ENCODE measurements around the gene LANCL2. TPM values are rescaled to one million over a fixed set of nuclear protein-coding genes. Genes with fewer than 3 reads are reported as not detected.

Gene LANCL2
- total and polyA plus RNA-seq, 9 of the 15 experiments (the other 6 are each of a cell fraction or from before 2014, with no cell fraction given): 5.3 to 18.5 (median 13.5) TPM

DNA sequence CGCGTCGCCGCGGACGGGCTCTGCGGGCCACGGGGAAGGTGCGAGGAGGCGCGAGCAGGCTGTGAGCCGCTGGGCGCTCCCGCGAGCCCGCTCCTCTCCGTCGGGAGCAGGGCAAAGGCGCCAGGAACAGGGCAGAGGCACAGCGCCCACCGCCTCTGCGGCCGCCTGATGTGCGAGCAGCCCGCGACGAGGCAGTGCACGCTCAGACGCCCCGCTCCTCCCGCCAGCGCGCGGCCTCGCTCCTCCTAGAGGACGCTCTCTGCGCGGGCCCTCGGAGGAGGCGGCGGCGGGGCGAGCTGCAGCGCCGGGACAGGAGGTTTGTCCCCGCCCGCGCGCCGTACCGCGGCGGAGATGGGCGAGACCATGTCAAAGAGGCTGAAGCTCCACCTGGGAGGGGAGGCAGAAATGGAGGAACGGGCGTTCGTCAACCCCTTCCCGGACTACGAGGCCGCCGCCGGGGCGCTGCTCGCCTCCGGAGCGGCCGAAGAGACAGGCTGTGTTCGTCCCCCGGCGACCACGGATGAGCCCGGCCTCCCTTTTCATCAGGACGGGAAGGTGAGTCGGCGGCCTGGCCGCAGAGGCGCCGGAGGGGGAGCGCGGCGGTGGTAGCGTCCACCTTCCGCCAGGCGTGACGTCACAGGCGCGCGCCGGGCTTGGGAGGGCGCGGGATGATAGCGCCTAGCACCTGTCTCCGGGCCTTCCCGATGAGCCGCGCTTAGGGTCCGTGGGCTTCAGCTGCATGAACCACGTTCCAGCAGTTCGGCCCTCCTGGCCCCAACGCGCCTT lies 731 bp downstream of the LANCL2 start (continued):
- no peak for TF ChIP-seq HDGF (IDR thresholded peaks at IDR 0.05)
- TF ChIP-seq KAT2B (IDR thresholded peaks at IDR 0.05; ENCODE audit: low read depth, low read length): no peak
- TF ChIP-seq FOSL1 (tag; conservative IDR thresholded peaks at IDR 0.05): peak; percentile 62
- peak; percentile 71 for TF ChIP-seq ZNF24 (IDR thresholded peaks at IDR 0.05)
- TF ChIP-seq, protein P1, sequence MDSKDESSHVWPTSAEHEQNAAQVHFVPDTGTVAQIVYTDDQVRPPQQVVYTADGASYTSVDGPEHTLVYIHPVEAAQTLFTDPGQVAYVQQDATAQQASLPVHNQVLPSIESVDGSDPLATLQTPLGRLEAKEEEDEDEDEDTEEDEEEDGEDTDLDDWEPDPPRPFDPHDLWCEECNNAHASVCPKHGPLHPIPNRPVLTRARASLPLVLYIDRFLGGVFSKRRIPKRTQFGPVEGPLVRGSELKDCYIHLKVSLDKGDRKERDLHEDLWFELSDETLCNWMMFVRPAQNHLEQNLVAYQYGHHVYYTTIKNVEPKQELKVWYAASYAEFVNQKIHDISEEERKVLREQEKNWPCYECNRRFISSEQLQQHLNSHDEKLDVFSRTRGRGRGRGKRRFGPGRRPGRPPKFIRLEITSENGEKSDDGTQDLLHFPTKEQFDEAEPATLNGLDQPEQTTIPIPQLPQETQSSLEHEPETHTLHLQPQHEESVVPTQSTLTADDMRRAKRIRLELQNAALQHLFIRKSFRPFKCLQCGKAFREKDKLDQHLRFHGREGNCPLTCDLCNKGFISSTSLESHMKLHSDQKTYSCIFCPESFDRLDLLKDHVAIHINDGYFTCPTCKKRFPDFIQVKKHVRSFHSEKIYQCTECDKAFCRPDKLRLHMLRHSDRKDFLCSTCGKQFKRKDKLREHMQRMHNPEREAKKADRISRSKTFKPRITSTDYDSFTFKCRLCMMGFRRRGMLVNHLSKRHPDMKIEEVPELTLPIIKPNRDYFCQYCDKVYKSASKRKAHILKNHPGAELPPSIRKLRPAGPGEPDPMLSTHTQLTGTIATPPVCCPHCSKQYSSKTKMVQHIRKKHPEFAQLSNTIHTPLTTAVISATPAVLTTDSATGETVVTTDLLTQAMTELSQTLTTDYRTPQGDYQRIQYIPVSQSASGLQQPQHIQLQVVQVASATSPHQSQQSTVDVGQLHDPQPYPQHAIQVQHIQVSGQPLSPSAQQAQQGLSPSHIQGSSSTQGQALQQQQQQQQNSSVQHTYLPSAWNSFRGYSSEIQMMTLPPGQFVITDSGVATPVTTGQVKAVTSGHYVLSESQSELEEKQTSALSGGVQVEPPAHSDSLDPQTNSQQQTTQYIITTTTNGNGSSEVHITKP (IDR thresholded peaks at IDR 0.05; ENCODE audit: partially characterized antibody): peak; percentile 99
- no peak for TF ChIP-seq RCOR1 (IDR thresholded peaks at IDR 0.05; ENCODE audit: borderline replicate concordance in 1 of 2, low read depth in 2 of 2, low read length in 2 of 2)
- no peak for TF ChIP-seq CC2D1A (IDR thresholded peaks at IDR 0.05)
- no peak for TF ChIP-seq RAD51 (IDR thresholded peaks at IDR 0.05; ENCODE audit: borderline replicate concordance, low read depth)
- no peak for TF ChIP-seq PPARD (CRISPR knock-in tag; IDR thresholded peaks at IDR 0.05)
- 0 out of 2 replicates have a peak, but pooled peaks have one; percentile 19 for TF ChIP-seq ZNF830 (CRISPR knock-in tag; IDR thresholded peaks at IDR 0.05)
- no peak for TF ChIP-seq SMARCB1 (IDR thresholded peaks at IDR 0.05; ENCODE audit: insufficient read length, low read depth)
- TF ChIP-seq, protein P2, sequence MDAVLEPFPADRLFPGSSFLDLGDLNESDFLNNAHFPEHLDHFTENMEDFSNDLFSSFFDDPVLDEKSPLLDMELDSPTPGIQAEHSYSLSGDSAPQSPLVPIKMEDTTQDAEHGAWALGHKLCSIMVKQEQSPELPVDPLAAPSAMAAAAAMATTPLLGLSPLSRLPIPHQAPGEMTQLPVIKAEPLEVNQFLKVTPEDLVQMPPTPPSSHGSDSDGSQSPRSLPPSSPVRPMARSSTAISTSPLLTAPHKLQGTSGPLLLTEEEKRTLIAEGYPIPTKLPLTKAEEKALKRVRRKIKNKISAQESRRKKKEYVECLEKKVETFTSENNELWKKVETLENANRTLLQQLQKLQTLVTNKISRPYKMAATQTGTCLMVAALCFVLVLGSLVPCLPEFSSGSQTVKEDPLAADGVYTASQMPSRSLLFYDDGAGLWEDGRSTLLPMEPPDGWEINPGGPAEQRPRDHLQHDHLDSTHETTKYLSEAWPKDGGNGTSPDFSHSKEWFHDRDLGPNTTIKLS (IDR thresholded peaks at IDR 0.05; ENCODE audit: borderline replicate concordance, low read depth): peak; percentile 72; the same call in 1 of the 2 replicates
- no peak; the same call in 1 of the 2 replicates for TF ChIP-seq ZNF175 (CRISPR knock-in tag; IDR thresholded peaks at IDR 0.05; ENCODE audit: low read depth)
- TF ChIP-seq HMG20B (CRISPR knock-in tag; IDR thresholded peaks at IDR 0.05): no peak
- no peak; the same call in 1 of the 2 replicates for TF ChIP-seq ELF1 (tag; IDR thresholded peaks at IDR 0.05)
- no peak for TF ChIP-seq THRAP3 (IDR thresholded peaks at IDR 0.05; ENCODE audit: borderline replicate concordance)
- TF ChIP-seq, protein P3, sequence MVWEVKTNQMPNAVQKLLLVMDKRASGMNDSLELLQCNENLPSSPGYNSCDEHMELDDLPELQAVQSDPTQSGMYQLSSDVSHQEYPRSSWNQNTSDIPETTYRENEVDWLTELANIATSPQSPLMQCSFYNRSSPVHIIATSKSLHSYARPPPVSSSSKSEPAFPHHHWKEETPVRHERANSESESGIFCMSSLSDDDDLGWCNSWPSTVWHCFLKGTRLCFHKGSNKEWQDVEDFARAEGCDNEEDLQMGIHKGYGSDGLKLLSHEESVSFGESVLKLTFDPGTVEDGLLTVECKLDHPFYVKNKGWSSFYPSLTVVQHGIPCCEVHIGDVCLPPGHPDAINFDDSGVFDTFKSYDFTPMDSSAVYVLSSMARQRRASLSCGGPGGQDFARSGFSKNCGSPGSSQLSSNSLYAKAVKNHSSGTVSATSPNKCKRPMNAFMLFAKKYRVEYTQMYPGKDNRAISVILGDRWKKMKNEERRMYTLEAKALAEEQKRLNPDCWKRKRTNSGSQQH (CRISPR knock-in tag; IDR thresholded peaks at IDR 0.05): no peak
- TF ChIP-seq, protein P4, sequence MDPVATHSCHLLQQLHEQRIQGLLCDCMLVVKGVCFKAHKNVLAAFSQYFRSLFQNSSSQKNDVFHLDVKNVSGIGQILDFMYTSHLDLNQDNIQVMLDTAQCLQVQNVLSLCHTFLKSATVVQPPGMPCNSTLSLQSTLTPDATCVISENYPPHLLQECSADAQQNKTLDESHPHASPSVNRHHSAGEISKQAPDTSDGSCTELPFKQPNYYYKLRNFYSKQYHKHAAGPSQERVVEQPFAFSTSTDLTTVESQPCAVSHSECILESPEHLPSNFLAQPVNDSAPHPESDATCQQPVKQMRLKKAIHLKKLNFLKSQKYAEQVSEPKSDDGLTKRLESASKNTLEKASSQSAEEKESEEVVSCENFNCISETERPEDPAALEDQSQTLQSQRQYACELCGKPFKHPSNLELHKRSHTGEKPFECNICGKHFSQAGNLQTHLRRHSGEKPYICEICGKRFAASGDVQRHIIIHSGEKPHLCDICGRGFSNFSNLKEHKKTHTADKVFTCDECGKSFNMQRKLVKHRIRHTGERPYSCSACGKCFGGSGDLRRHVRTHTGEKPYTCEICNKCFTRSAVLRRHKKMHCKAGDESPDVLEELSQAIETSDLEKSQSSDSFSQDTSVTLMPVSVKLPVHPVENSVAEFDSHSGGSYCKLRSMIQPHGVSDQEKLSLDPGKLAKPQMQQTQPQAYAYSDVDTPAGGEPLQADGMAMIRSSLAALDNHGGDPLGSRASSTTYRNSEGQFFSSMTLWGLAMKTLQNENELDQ (CRISPR knock-in tag; IDR thresholded peaks at IDR 0.05; ENCODE audit: borderline replicate concordance): 0 out of 2 replicates have a peak, but pooled peaks have one; percentile 51
- TF ChIP-seq PTRF (tag; IDR thresholded peaks at IDR 0.05): no peak
